Panc1 (cell line): Measurements from ENCODE around the gene EIF6. TPM values are rescaled to one million over a fixed set of nuclear protein-coding genes. Genes with fewer than 3 reads are reported as not detected.

Experiments used
- ATAC-seq: fragments of 200-7000 bp; cut with Tn5 transposase; 2 replicates; pipeline ENCODE4 v1.9.1; 2020; ENCODE audit warnings: mild to moderate bottlenecking, moderate library complexity
- BruUV-seq: library from RNA; stranded (reverse); fragments of 400-500 nt; replicated peaks from 2 replicates; lab custom pipeline; 2021; lab: Mats Ljungman, UMichigan
- CTCF ChIA-PET: fragments of 300-600 bp; sonication (Branson Sonifier 250); formaldehyde crosslinking; loops from one replicate; lab custom pipeline; 2022; ENCODE audit warnings: antibody characterized with exemption; lab: Charles Lee
- POLR2A ChIA-PET: fragments of 300-600 bp; sonication (Branson Sonifier 250); formaldehyde crosslinking; loops from one replicate; lab custom pipeline; 2022; ENCODE audit warnings: antibody characterized with exemption; lab: Charles Lee
- DNase-seq: peaks from one replicate; pipeline ENCODE4 v3.0.0-alpha.2; 2010; ENCODE audit warnings: low read depth, low spot score
- H3K27ac ChIP-seq: 2 replicates; pipeline ENCODE4 v1.5.1; 2011; ENCODE audit warnings: mild to moderate bottlenecking, low read length, inconsistent platforms
- H3K27me3 ChIP-seq: fragments of 200-500 bp; sonication (Bioruptor generic); 2 replicates; pipeline ENCODE4 v1.6.0; 2014; ENCODE audit warnings: low read length, inconsistent platforms; ENCODE audit not compliant: control insufficient read depth, insufficient read depth
- H3K36me3 ChIP-seq: fragments of 200-500 bp; sonication (Bioruptor generic); 2 replicates; pipeline ENCODE4 v1.5.1; 2014; ENCODE audit warnings: inconsistent platforms, mild to moderate bottlenecking, low read length, moderate library complexity; ENCODE audit not compliant: control insufficient read depth, insufficient read depth
- H3K4me1 ChIP-seq: 2 replicates; pipeline ENCODE4 v1.5.1; 2011; ENCODE audit warnings: inconsistent platforms, mild to moderate bottlenecking, low read length, moderate library complexity; ENCODE audit not compliant: control insufficient read depth, insufficient read depth
- H3K4me3 ChIP-seq, 2 experiments: 2 replicates each; pipeline ENCODE4 v1.5.1; 2011 to 2012; ENCODE audit warnings: low read depth in 2 of 2, low read length in 2 of 2, mild to moderate bottlenecking in 2 of 2, inconsistent platforms in 1 of 2, moderate library complexity in 1 of 2
- H3K9me3 ChIP-seq: fragments of 200-500 bp; sonication (Bioruptor generic); 2 replicates; pipeline ENCODE4 v1.5.1; 2014; ENCODE audit warnings: low read depth, mild to moderate bottlenecking, inconsistent platforms, low read length, moderate library complexity; ENCODE audit not compliant: control insufficient read depth, insufficient read depth
- POLR2AphosphoS5 ChIP-seq: IDR thresholded peaks from 2 replicates; pipeline ENCODE4 v1.6.1; 2012; ENCODE audit warnings: mild to moderate bottlenecking, low read depth, low read length, moderate library complexity
- SIN3A ChIP-seq: IDR thresholded peaks from 2 replicates; pipeline ENCODE4 v1.6.1; 2012; ENCODE audit warnings: low read depth, mild to moderate bottlenecking, low read length, moderate library complexity, borderline replicate concordance; ENCODE audit not compliant: insufficient read depth
- TCF7L2 ChIP-seq: IDR thresholded peaks from 2 replicates; pipeline ENCODE4 v1.6.1; 2011; ENCODE audit warnings: mild to moderate bottlenecking, low read depth, low read length, inconsistent platforms
- in situ Hi-C: cut with HindIII; loops from 2 replicates; pipeline ENCODE4 v1.10.0; 2016; ENCODE audit warnings: low sequenced_read_pairs, low pct_unique_long_range_greater_than_20kb
- intact Hi-C: fragments of 100-400 bp; cut with micrococcal nuclease; formaldehyde crosslinking; loops from one replicate; pipeline ENCODE4 v1.10.0; 2022; ENCODE audit not compliant: unreplicated experiment
- total RNA-seq: library from RNA; stranded (reverse); gene quantifications from one replicate; pipeline ENCODE4 v1.2.1, GENCODE V29; 2021; ENCODE audit not compliant: unreplicated experiment
- TF ChIP-seq, protein P1 (sequence below): fragments of 450-650 bp; IDR thresholded peaks from 2 replicates; pipeline ENCODE4 v1.5.1; 2017; ENCODE audit warnings: mild to moderate bottlenecking
- TF ChIP-seq, protein P2 (sequence below), 2 experiments: IDR thresholded peaks; 2 replicates each; pipeline ENCODE4 v1.6.1; 2011 to 2012; ENCODE audit warnings: low read depth in 2 of 2, control low read depth in 1 of 2, low read length in 1 of 2, mild to moderate bottlenecking in 1 of 2, moderate library complexity in 1 of 2; ENCODE audit not compliant: insufficient read depth in 1 of 2

Gene EIF6
- total RNA-seq, 1 experiment from 2014 or later = 258 TPM

- intact Hi-C loops (no loop called here), in situ Hi-C loops (no loop called here)
- Histone ChIP-seq H3K4me3 (no peak overlapping the region), H3K27ac (no peak overlapping the region), H3K27me3 (no peaks in the 10 kb centered on the region), H3K4me1 (no peaks in the 10 kb centered on the region), H3K36me3 (no peaks in the 10 kb centered on the region), H3K9me3 (no peaks in the 10 kb centered on the region)
- TF ChIP-seq POLR2AphosphoS5 (no peak), TCF7L2 (no peak), SIN3A (no peak)
- TF ChIP-seq, protein P1, sequence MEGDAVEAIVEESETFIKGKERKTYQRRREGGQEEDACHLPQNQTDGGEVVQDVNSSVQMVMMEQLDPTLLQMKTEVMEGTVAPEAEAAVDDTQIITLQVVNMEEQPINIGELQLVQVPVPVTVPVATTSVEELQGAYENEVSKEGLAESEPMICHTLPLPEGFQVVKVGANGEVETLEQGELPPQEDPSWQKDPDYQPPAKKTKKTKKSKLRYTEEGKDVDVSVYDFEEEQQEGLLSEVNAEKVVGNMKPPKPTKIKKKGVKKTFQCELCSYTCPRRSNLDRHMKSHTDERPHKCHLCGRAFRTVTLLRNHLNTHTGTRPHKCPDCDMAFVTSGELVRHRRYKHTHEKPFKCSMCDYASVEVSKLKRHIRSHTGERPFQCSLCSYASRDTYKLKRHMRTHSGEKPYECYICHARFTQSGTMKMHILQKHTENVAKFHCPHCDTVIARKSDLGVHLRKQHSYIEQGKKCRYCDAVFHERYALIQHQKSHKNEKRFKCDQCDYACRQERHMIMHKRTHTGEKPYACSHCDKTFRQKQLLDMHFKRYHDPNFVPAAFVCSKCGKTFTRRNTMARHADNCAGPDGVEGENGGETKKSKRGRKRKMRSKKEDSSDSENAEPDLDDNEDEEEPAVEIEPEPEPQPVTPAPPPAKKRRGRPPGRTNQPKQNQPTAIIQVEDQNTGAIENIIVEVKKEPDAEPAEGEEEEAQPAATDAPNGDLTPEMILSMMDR = no peak
- TF ChIP-seq, protein P2, sequence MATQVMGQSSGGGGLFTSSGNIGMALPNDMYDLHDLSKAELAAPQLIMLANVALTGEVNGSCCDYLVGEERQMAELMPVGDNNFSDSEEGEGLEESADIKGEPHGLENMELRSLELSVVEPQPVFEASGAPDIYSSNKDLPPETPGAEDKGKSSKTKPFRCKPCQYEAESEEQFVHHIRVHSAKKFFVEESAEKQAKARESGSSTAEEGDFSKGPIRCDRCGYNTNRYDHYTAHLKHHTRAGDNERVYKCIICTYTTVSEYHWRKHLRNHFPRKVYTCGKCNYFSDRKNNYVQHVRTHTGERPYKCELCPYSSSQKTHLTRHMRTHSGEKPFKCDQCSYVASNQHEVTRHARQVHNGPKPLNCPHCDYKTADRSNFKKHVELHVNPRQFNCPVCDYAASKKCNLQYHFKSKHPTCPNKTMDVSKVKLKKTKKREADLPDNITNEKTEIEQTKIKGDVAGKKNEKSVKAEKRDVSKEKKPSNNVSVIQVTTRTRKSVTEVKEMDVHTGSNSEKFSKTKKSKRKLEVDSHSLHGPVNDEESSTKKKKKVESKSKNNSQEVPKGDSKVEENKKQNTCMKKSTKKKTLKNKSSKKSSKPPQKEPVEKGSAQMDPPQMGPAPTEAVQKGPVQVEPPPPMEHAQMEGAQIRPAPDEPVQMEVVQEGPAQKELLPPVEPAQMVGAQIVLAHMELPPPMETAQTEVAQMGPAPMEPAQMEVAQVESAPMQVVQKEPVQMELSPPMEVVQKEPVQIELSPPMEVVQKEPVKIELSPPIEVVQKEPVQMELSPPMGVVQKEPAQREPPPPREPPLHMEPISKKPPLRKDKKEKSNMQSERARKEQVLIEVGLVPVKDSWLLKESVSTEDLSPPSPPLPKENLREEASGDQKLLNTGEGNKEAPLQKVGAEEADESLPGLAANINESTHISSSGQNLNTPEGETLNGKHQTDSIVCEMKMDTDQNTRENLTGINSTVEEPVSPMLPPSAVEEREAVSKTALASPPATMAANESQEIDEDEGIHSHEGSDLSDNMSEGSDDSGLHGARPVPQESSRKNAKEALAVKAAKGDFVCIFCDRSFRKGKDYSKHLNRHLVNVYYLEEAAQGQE (IDR thresholded peaks at IDR 0.05; ENCODE audit: insufficient read depth in 1 of 2, low read depth in 2 of 2, low read length in 1 of 2) = no peak
- BruUV-seq = no TSS peak
- ChIA-PET CTCF (no interaction called here), POLR2A (no interaction called here)
- no peak for ATAC-seq
- no peak for DNase-seq
Measured at GRCh38 chr20:35246723-35247122, 37.8 kb downstream of the EIF6 start.

- Histone ChIP-seq H3K36me3 (no peaks in the 10 kb centered on the region), H3K27ac (no peak overlapping the region), H3K27me3 (no peaks in the 10 kb centered on the region), H3K4me3 (no peak overlapping the region), H3K4me1 (no peaks in the 10 kb centered on the region), H3K9me3 (no peaks in the 10 kb centered on the region)
- BruUV-seq = no TSS peak
- ATAC-seq (no peak), DNase-seq (no peak)
- CTCF ChIA-PET = no interaction called here
- intact Hi-C loops (no loop called here), in situ Hi-C loops (no loop called here)
- TF ChIP-seq POLR2AphosphoS5 (no peak), SIN3A (no peak), TCF7L2 (no peak)
- TF ChIP-seq, protein P2 (IDR thresholded peaks at IDR 0.05; ENCODE audit: insufficient read depth in 1 of 2, low read depth in 2 of 2, low read length in 1 of 2) = no peak
- TF ChIP-seq, protein P1 = no peak
- POLR2A ChIA-PET = no interaction called here
Measured at GRCh38 chr20:35243986-35244385, 40.6 kb downstream of the EIF6 start.
